Measurements from ENCODE around the gene CADM1. TPM values are rescaled to one million over a fixed set of nuclear protein-coding genes. Genes with fewer than 3 reads are reported as not detected.

CADM1 gene
- total and polyA plus RNA-seq, 9 of the 15 experiments (the other 6 are each of a cell fraction or from before 2014, with no cell fraction given): 0.42 TPM; not detected in 8

DNA sequence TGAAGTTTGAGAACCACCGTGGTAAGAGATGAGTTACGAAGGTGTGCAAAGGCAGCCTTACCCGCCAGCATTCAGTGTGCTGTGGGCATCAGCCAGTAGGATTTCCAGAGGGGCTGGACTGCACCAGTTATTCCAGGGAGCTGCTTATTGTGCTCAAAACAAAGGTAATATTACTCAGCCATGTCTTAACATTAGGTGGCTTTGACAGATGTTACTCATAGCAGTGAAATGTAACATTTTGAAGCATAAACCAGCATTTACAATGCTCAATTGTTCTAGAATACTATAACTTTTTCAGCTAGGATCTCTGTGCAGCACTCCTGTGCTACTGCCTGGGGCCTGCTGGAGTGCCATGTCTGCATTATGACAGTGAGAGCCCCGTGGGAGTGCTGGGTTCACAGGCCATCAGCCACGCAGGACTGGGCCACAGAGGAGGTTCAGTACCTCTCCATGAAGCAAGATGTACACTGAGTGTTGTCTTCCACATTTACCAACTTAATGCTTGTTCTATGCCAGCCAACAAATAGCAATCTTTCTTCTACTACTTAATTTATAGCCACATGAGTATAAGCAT lies 238.1 kb downstream of the CADM1 start:
- no TSS peak for BruUV-seq (replicated peaks)
- in situ Hi-C loops (cut with MboI) (no loop called here), intact Hi-C loops (cut with micrococcal nuclease) (no loop called here)
- POLR2A ChIA-PET: no interaction called here
- Histone ChIP-seq H3K9me3 (replicated peaks; ENCODE audit: control insufficient read depth, insufficient read depth, low read depth, low read length) (no peaks in the 10 kb centered on the region), H3K9ac (ENCODE audit: insufficient read depth in 1 of 2, low read depth in 2 of 2, low read length in 2 of 2) (no peak overlapping the region), H3K9me1 (ENCODE audit: control insufficient read depth, insufficient read depth, low read length) (no peaks in the 10 kb centered on the region), H3K4me3 (no peak overlapping the region), H2AFZ (ENCODE audit: low read depth, low read length) (no peak overlapping the region), H3K4me1 (replicated peaks in 1 of 2; ENCODE audit: control insufficient read depth in 2 of 2, insufficient read depth in 2 of 2, low read length in 2 of 2) (no peaks in the 10 kb centered on the region), H3K79me2 (ENCODE audit: control insufficient read depth, insufficient read depth, low read length) (no peaks in the 10 kb centered on the region), H3K27ac (ENCODE audit: extremely low read depth, low read depth, low read length) (no peak overlapping the region), H3K36me3 (ENCODE audit: control insufficient read depth, insufficient read depth, low read length) (no peaks in the 10 kb centered on the region), H3K4me2 (ENCODE audit: insufficient read depth, low read length) (no peak overlapping the region), H4K20me1 (replicated peaks; ENCODE audit: control insufficient read depth, insufficient read depth, low read length) (no peaks in the 10 kb centered on the region), H3K27me3 (ENCODE audit: control insufficient read depth in 2 of 2, insufficient read depth in 2 of 2, low read length in 2 of 2) (no peaks in the 10 kb centered on the region)
- WGBS (ENCODE audit: insufficient coverage, low coverage, missing lambda C conversion rate): 1% methylated on average over 5 of the region's 5 CpGs
- TF ChIP-seq ZNF436 (CRISPR knock-in tag; IDR thresholded peaks at IDR 0.05): no peak
- no peak for TF ChIP-seq ARNT (IDR thresholded peaks at IDR 0.05)
- TF ChIP-seq PREB (CRISPR knock-in tag; IDR thresholded peaks at IDR 0.05): no peak
- no peak for TF ChIP-seq HMG20A (CRISPR knock-in tag; conservative IDR thresholded peaks at IDR 0.05)
- TF ChIP-seq KAT2B (IDR thresholded peaks at IDR 0.05; ENCODE audit: low read depth, low read length): no peak
- no peak for TF ChIP-seq ZNF174 (CRISPR knock-in tag; IDR thresholded peaks at IDR 0.05)
- TF ChIP-seq CBX8 (IDR thresholded peaks at IDR 0.05; ENCODE audit: borderline replicate concordance, extremely low read depth, low read depth, low read length, poor library complexity, severe bottlenecking): no peak
- no peak for TF ChIP-seq POLR3G (IDR thresholded peaks at IDR 0.05; ENCODE audit: extremely low read depth, insufficient read length, insufficient replicate concordance)
- DNase-seq (ENCODE audit: extremely low read depth in 1 of 4, low spot score in 3 of 4) (no peak), ATAC-seq (no peak), FAIRE-seq (no peak)
- CTCF ChIA-PET (ENCODE audit: low intra/inter-chr PET ratio): no interaction called here

Measured in K562 (cell line).